Chondrocyte (in vitro differentiated cells): Measurements from ENCODE around the gene PSMD9. TPM values are rescaled to one million over a fixed set of nuclear protein-coding genes. Genes with fewer than 3 reads are reported as not detected.

Source experiments
- DNase-seq: peaks from one replicate; pipeline ENCODE4 v3.0.0; 2021; ENCODE audit warnings: mixed read lengths, low spot score
- H3K27ac Mint-ChIP-seq: one replicate; pipeline ENCODE4 v1.8.0; 2021; ENCODE audit warnings: mild to moderate bottlenecking, moderate library complexity, mixed read lengths; ENCODE audit not compliant: unreplicated experiment
- H3K27me3 Mint-ChIP-seq: 2 replicates; pipeline ENCODE4 v1.8.0; 2021; ENCODE audit warnings: low read depth, mixed read lengths
- H3K36me3 Mint-ChIP-seq: 2 replicates; pipeline ENCODE4 v1.8.0; 2021; ENCODE audit warnings: low read depth, mixed read lengths
- H3K4me1 Mint-ChIP-seq: 2 replicates; pipeline ENCODE4 v1.8.0; 2021; ENCODE audit warnings: low read depth, mild to moderate bottlenecking, mixed read lengths
- H3K4me3 Mint-ChIP-seq: one replicate; pipeline ENCODE4 v1.8.0; 2021; ENCODE audit warnings: mild to moderate bottlenecking, moderate library complexity, mixed read lengths; ENCODE audit not compliant: unreplicated experiment
- H3K9me3 Mint-ChIP-seq: 2 replicates; pipeline ENCODE4 v1.8.0; 2021; ENCODE audit warnings: low read depth, mixed read lengths
- total RNA-seq: library from RNA; stranded (reverse); gene quantifications from 3 replicates; pipeline ENCODE4 v1.2.1, GENCODE V29; 2021
- TF ChIP-seq, protein P1 (sequence below): fragments of 200-600 bp; sonication (generic); IDR thresholded peaks from 2 replicates; pipeline ENCODE4 v1.5.0; 2021; ENCODE audit warnings: antibody characterized with exemption, mild to moderate bottlenecking, moderate library complexity

Gene PSMD9
- total RNA-seq, 1 donor from 2014 or later = 53.5 TPM

DNA sequence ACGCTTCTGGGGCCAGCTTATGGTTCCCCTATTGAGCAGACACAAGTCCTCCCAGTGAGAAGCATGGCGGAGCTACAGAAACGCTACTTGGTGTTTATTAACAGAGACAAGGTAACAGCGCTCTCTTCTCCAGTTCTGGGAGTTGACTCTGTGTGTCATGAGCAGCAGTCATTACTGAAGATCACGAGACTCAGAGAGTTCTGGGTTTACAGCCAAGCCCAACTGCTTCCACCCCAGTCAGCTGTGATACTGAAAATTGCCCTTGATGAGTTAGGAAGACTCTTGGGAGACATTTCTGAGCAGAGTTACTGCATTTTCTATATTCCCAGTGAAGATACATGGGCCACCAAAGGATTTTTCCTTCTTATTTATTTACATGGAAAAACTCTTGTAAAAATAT lies 78.4 kb downstream of the PSMD9 start:
- Mint-ChIP-seq H3K4me3 (no peak overlapping the region), H3K27me3 (no peaks in the 10 kb centered on the region), H3K4me1 (peaks cover 14% of the 10 kb centered on the region), H3K36me3 (peaks cover 36% of the 10 kb centered on the region), H3K27ac (no peak overlapping the region), H3K9me3 (peaks cover 2% of the 10 kb centered on the region)
- TF ChIP-seq, protein P1, sequence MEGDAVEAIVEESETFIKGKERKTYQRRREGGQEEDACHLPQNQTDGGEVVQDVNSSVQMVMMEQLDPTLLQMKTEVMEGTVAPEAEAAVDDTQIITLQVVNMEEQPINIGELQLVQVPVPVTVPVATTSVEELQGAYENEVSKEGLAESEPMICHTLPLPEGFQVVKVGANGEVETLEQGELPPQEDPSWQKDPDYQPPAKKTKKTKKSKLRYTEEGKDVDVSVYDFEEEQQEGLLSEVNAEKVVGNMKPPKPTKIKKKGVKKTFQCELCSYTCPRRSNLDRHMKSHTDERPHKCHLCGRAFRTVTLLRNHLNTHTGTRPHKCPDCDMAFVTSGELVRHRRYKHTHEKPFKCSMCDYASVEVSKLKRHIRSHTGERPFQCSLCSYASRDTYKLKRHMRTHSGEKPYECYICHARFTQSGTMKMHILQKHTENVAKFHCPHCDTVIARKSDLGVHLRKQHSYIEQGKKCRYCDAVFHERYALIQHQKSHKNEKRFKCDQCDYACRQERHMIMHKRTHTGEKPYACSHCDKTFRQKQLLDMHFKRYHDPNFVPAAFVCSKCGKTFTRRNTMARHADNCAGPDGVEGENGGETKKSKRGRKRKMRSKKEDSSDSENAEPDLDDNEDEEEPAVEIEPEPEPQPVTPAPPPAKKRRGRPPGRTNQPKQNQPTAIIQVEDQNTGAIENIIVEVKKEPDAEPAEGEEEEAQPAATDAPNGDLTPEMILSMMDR = no peak
- no peak for DNase-seq

Other genes starting within 250 kb of the PSMD9 start
- 0.10 to 0.44 TPM (median 0.15 TPM) in 3 replicates for gene MORN3, start 219.1 kb upstream of the PSMD9 start, total RNA-seq
- gene TMEM120B, start 176.0 kb upstream of the PSMD9 start, total RNA-seq = 15.3 to 16.6 TPM (median 15.6 TPM) in 3 replicates
- gene RHOF, start 95.1 kb upstream of the PSMD9 start, total RNA-seq = 9.6 to 14.1 TPM (median 10.8 TPM) in 3 replicates
- 18.8 to 19.7 TPM (median 19.4 TPM) in 3 replicates for gene SETD1B, start 84.8 kb upstream of the PSMD9 start, total RNA-seq
- not detected in 3 replicates for gene HPD, start 29.9 kb upstream of the PSMD9 start, total RNA-seq
- 3.5 to 6.4 TPM (median 4.5 TPM) in 3 replicates for gene CFAP251, start 29.8 kb downstream of the PSMD9 start, total RNA-seq
- gene BCL7A, start 133.1 kb downstream of the PSMD9 start, total RNA-seq = 7.1 to 10.0 TPM (median 9.1 TPM) in 3 replicates
- gene MLXIP, start 190.0 kb downstream of the PSMD9 start, total RNA-seq = 58.8 to 62.8 TPM (median 61.7 TPM) in 3 replicates